NCI-H526 (cell line): ENCODE measurements around the gene SLC66A1.

Source experiments
- DNase-seq, 2 experiments: peaks; one replicate each; lab custom pipeline; 2025; lab: John Stamatoyannopoulos, UW

Gene SLC66A1

GRCh38 chr1:19363536-19364152, 51.5 kb downstream of the SLC66A1 start:
- no peak for DNase-seq

- no peak for DNase-seq
These were observed 53.6 kb downstream of the SLC66A1 start for GRCh38 chr1:19365721-19366120.

- no peak for DNase-seq
These were observed 54.7 kb downstream of the SLC66A1 start for GRCh38 chr1:19366599-19367536.

GRCh38 chr1:19367584-19368041, 55.5 kb downstream of the SLC66A1 start:
- no peak for DNase-seq

- no peak for DNase-seq
These were observed 55.9 kb downstream of the SLC66A1 start for GRCh38 chr1:19368050-19368449.

- no peak for DNase-seq
These were observed 56.8 kb downstream of the SLC66A1 start for GRCh38 chr1:19368964-19369363.

- DNase-seq, result no peak
These were observed 57.4 kb downstream of the SLC66A1 start for GRCh38 chr1:19369396-19370090.

GRCh38 chr1:19370453-19371170, 58.5 kb downstream of the SLC66A1 start:
- no peak for DNase-seq

GRCh38 chr1:19371226-19372135, 59.4 kb downstream of the SLC66A1 start:
- no peak for DNase-seq

- DNase-seq, result no peak
These were observed 60.0 kb downstream of the SLC66A1 start for GRCh38 chr1:19372136-19372514.

GRCh38 chr1:19372602-19373001, 60.5 kb downstream of the SLC66A1 start:
- no peak for DNase-seq

GRCh38 chr1:19373211-19374082, 61.3 kb downstream of the SLC66A1 start:
- DNase-seq, result no peak

GRCh38 chr1:19374083-19374801, 62.1 kb downstream of the SLC66A1 start:
- no peak for DNase-seq

- DNase-seq, result no peak
These were observed 62.8 kb downstream of the SLC66A1 start for GRCh38 chr1:19374926-19375325.

- no peak for DNase-seq
These were observed 63.7 kb downstream of the SLC66A1 start for GRCh38 chr1:19375631-19376400.

- DNase-seq, result no peak
These were observed 64.6 kb downstream of the SLC66A1 start for GRCh38 chr1:19376428-19377372.
